Coronary artery (tissue), 2 donors: ENCODE data around the gene TEX2.

ENCODE experiments used
- DNase-seq: peaks from one replicate; pipeline ENCODE4 v3.0.0-alpha.2; 2017; ENCODE audit warnings: low spot score
- H3K27ac ChIP-seq, 2 donors: fragments of 200-600 bp; sonication (generic); one replicate each; pipeline ENCODE4 v1.5.1; 2016 to 2019
- H3K4me3 ChIP-seq: fragments of 200-600 bp; sonication (generic); 2 replicates; pipeline ENCODE4 v1.5.1; 2016; ENCODE audit warnings: mild to moderate bottlenecking, moderate library complexity
- CTCF ChIP-seq: fragments of 200-600 bp; sonication (generic); IDR thresholded peaks from one replicate; pipeline ENCODE4 v1.5.1; 2019; ENCODE audit warnings: antibody characterized with exemption

The TEX2 gene

GRCh38 chr17:64120159-64120810 is 142.8 kb downstream of the TEX2 start:
- Histone ChIP-seq H3K27ac (no peak overlapping the region), H3K4me3 (no peak overlapping the region)
- DNase-seq = no peak
- no peak for TF ChIP-seq CTCF

GRCh38 chr17:64117981-64118979 is 144.8 kb downstream of the TEX2 start:
- no peak for TF ChIP-seq CTCF
- no peak for DNase-seq
- H3K27ac ChIP-seq = peak overlapping the region; percentile 6 to 55
- H3K4me3 ChIP-seq = peak overlapping the region; percentile 38

GRCh38 chr17:64115822-64116534 is 147.1 kb downstream of the TEX2 start:
- no peak for DNase-seq
- H3K27ac ChIP-seq = peak overlapping the region in 1 of 2 donors; percentile 28

GRCh38 chr17:64115043-64115698 is 147.9 kb downstream of the TEX2 start:
- Histone ChIP-seq H3K27ac (peak overlapping the region in 1 of 2 donors; percentile 28), H3K4me3 (no peak overlapping the region)
- no peak for TF ChIP-seq CTCF
- DNase-seq = no peak

More at GRCh38 chr17:64115822-64116534, 147.1 kb downstream of the TEX2 start:
- TF ChIP-seq CTCF = no peak
- H3K4me3 ChIP-seq = no peak overlapping the region

- no peak for DNase-seq
- TF ChIP-seq CTCF = no peak
- Histone ChIP-seq H3K27ac (no peak overlapping the region), H3K4me3 (no peak overlapping the region)
Observed at GRCh38 chr17:64113006-64113405, 150.1 kb downstream of the TEX2 start.

GRCh38 chr17:64111831-64112230 is 151.2 kb downstream of the TEX2 start:
- TF ChIP-seq CTCF = no peak

More at GRCh38 chr17:64111831-64112230, 151.2 kb downstream of the TEX2 start:
- DNase-seq = no peak
- Histone ChIP-seq H3K4me3 (no peak overlapping the region), H3K27ac (no peak overlapping the region)
